Erythroblast (primary cell): ENCODE results near the gene NFYC.
A peak's percentile ranks its signal among the peaks of the same experiment; 100 is the strongest.

Experiments used
- DNase-seq, 2 experiments: peaks; one replicate each; lab custom pipeline; 2025; lab: John Stamatoyannopoulos, UW
- GATA1 ChIP-seq: IDR thresholded peaks from 2 replicates; pipeline ENCODE4 v1.6.1; 2011; ENCODE audit warnings: low read depth, mild to moderate bottlenecking, control low read depth, low read length, moderate library complexity
- POLR2A ChIP-seq: IDR thresholded peaks from 2 replicates; pipeline ENCODE4 v1.6.1; 2011; ENCODE audit warnings: mild to moderate bottlenecking, low read length

Gene NFYC

GRCh38 chr1:40743452-40743851 is 51.9 kb downstream of the NFYC start:
- no peak for TF ChIP-seq GATA1
- no peak for TF ChIP-seq POLR2A
- DNase-seq: no peak

GRCh38 chr1:40743860-40744259 is 52.4 kb downstream of the NFYC start:
- no peak for DNase-seq
- TF ChIP-seq GATA1: no peak
- TF ChIP-seq POLR2A: no peak

- no peak for DNase-seq
- no peak for TF ChIP-seq GATA1
- TF ChIP-seq POLR2A: no peak
Observed at GRCh38 chr1:40745176-40745575, 53.7 kb downstream of the NFYC start.

GRCh38 chr1:40746344-40747090 is 55.0 kb downstream of the NFYC start:
- TF ChIP-seq GATA1 (no peak), POLR2A (no peak)

GRCh38 chr1:40748841-40749718 is 57.6 kb downstream of the NFYC start:
- TF ChIP-seq GATA1: no peak
- no peak for TF ChIP-seq POLR2A
- no peak for DNase-seq

More at GRCh38 chr1:40746344-40747090, 55.0 kb downstream of the NFYC start:
- no peak for DNase-seq

- DNase-seq: no peak
- TF ChIP-seq POLR2A (no peak), GATA1 (no peak)
Observed at GRCh38 chr1:40749817-40750216, 58.3 kb downstream of the NFYC start.

- TF ChIP-seq POLR2A (no peak), GATA1 (no peak)
- no peak for DNase-seq
Observed at GRCh38 chr1:40750451-40750908, 59.0 kb downstream of the NFYC start.

- TF ChIP-seq POLR2A (no peak), GATA1 (no peak)
- no peak for DNase-seq
Observed at GRCh38 chr1:40751802-40752201, 60.3 kb downstream of the NFYC start.

- TF ChIP-seq GATA1 (no peak), POLR2A (no peak)
- no peak for DNase-seq
Observed at GRCh38 chr1:40753142-40753882, 61.8 kb downstream of the NFYC start.

- TF ChIP-seq GATA1 (no peak), POLR2A (no peak)
- DNase-seq: no peak
Observed at GRCh38 chr1:40754201-40754600, 62.7 kb downstream of the NFYC start.

- peak in 1 of 2 experiments; percentile 10 for DNase-seq
- no peak for TF ChIP-seq POLR2A
Observed at GRCh38 chr1:40755067-40755466, 63.6 kb downstream of the NFYC start.

- TF ChIP-seq POLR2A (no peak), GATA1 (no peak)
- no peak for DNase-seq
Observed at GRCh38 chr1:40756523-40756922, 65.0 kb downstream of the NFYC start.

GRCh38 chr1:40757084-40757483 is 65.6 kb downstream of the NFYC start:
- no peak for TF ChIP-seq GATA1
- TF ChIP-seq POLR2A: no peak
- DNase-seq: no peak
